Psoas muscle (tissue), 8 donors: ENCODE results near the gene PAX2. TPM values are rescaled to one million over a fixed set of nuclear protein-coding genes. Genes with fewer than 3 reads are reported as not detected.

ENCODE experiments used
- ATAC-seq, 4 donors: fragments of 200-7000 bp; cut with Tn5 transposase; one replicate each; pipeline ENCODE4 v1.9.1; 2020; ENCODE audit warnings: moderate library complexity in 3 of 4, mild to moderate bottlenecking in 2 of 4
- DNase-seq, 2 donors: peaks; one replicate each; pipeline ENCODE4 v3.0.0-alpha.2; 2020
- H3K27ac ChIP-seq: fragments of 200-600 bp; one replicate; pipeline ENCODE4 v1.8.0; 2022
- H3K27me3 ChIP-seq, 3 donors: fragments of 200-600 bp in 1 of 3; one replicate each; pipeline versions ENCODE4 v1.6.1 to v1.8.0; 2013 to 2022; ENCODE audit warnings: low read length in 2 of 3, mild to moderate bottlenecking in 2 of 3, moderate library complexity in 1 of 3; ENCODE audit not compliant: insufficient read depth in 3 of 3
- H3K36me3 ChIP-seq, 2 donors: fragments of 200-600 bp in 1 of 2; one replicate each; pipeline versions ENCODE4 v1.6.1 to v1.8.0; 2013 to 2022; ENCODE audit warnings: low read depth in 1 of 2, mild to moderate bottlenecking in 1 of 2, moderate library complexity in 1 of 2; ENCODE audit not compliant: insufficient read depth in 1 of 2
- H3K4me1 ChIP-seq: fragments of 200-600 bp; one replicate; pipeline ENCODE4 v1.8.0; 2022
- H3K4me3 ChIP-seq: fragments of 200-600 bp; one replicate; pipeline ENCODE4 v1.8.0; 2022; ENCODE audit warnings: mild to moderate bottlenecking
- H3K9me3 ChIP-seq: fragments of 200-600 bp; one replicate; pipeline ENCODE4 v1.8.0; 2022
- WGBS, 3 donors: extraction: QIAGEN DNeasy Blood & Tissue Kit; methylation state at CpG; one replicate each; pipeline versions ENCODE4 v1.1.6 to v1.1.7; 2013; 5-methylcytosine and 5-hydroxymethylcytosine counted together
- intact Hi-C, 2 donors: fragments of 100-400 bp; cut with DNase I; formaldehyde crosslinking; loops; one replicate each; pipeline versions ENCODE4 v1.11.0 to v1.14.2; 2022
- polyA plus RNA-seq, 3 donors: library from polyadenylated mRNA; stranded (reverse); fragments of 200-250 nt; gene quantifications; one replicate each; pipeline ENCODE4 v1.2.3, GENCODE V29; 2013
- total RNA-seq, 4 donors: library from RNA; stranded (reverse); fragmentation: NEBNext Ultra II Directional in 2 of 4; extraction: Animal tissue kit (Norgen Biotek cat#: 25700) in 2 of 4; gene quantifications; one replicate each; pipeline versions ENCODE4 v1.2.1 to v1.2.4, GENCODE V29; 2021 to 2023
- TF ChIP-seq, protein P1 (sequence below): fragments of 200-600 bp; IDR thresholded peaks from one replicate; pipeline ENCODE4 v1.8.0; 2022; ENCODE audit warnings: antibody characterized with exemption
- donor health status: healthy with polysubstance abuse.
- donor health status: DM: no; HTN: no; CAD: no; lungs with moderate emphysema.
- donor health status: Bipolar disorder and iron deficiency.
- donor health status: healthy.
- donor health status: DM: yes; HTN: yes; CAD: no.
- donor health status: DM: no; HTN: no; CAD: no.
- donor health status: DM: no; HTN: no; CAD: no.
- donor health status: DM: yes; HTN: yes; CAD: no.

PAX2 gene
- total and polyA plus RNA-seq, 7 donors, result not detected

DNA sequence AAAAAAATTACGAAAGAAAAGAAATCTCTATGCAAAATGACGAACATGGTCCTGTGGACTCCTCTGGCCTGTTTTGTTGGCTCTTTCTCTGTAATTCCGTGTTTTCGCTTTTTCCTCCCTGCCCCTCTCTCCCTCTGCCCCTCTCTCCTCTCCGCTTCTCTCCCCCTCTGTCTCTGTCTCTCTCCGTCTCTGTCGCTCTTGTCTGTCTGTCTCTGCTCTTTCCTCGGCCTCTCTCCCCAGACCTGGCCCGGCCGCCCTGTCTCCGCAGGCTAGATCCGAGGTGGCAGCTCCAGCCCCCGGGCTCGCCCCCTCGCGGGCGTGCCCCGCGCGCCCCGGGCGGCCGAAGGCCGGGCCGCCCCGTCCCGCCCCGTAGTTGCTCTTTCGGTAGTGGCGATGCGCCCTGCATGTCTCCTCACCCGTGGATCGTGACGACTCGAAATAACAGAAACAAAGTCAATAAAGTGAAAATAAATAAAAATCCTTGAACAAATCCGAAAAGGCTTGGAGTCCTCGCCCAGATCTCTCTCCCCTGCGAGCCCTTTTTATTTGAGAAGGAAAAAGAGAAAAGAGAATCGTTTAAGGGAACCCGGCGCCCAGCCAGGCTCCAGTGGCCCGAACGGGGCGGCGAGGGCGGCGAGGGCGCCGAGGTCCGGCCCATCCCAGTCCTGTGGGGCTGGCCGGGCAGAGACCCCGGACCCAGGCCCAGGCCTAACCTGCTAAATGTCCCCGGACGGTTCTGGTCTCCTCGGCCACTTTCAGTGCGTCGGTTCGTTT is 83.9 kb downstream of the PAX2 start:
- Histone ChIP-seq H3K36me3 (no peaks in the 10 kb centered on the region), H3K4me1 (peaks cover 18% of the 10 kb centered on the region), H3K27ac (no peak overlapping the region), H3K9me3 (no peaks in the 10 kb centered on the region), H3K27me3 (peaks cover 0 to 94% (median 39%) of the 10 kb centered on the region in 3 donors), H3K4me3 (peak overlapping the region; percentile 58)
- peak in 2 of 4 donors; percentile 18 to 26 for ATAC-seq
- TF ChIP-seq, protein P1, sequence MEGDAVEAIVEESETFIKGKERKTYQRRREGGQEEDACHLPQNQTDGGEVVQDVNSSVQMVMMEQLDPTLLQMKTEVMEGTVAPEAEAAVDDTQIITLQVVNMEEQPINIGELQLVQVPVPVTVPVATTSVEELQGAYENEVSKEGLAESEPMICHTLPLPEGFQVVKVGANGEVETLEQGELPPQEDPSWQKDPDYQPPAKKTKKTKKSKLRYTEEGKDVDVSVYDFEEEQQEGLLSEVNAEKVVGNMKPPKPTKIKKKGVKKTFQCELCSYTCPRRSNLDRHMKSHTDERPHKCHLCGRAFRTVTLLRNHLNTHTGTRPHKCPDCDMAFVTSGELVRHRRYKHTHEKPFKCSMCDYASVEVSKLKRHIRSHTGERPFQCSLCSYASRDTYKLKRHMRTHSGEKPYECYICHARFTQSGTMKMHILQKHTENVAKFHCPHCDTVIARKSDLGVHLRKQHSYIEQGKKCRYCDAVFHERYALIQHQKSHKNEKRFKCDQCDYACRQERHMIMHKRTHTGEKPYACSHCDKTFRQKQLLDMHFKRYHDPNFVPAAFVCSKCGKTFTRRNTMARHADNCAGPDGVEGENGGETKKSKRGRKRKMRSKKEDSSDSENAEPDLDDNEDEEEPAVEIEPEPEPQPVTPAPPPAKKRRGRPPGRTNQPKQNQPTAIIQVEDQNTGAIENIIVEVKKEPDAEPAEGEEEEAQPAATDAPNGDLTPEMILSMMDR, result no peak
- no peak for DNase-seq
- 4 to 6% (median 5%) methylated on average over 58 of the region's 58 CpGs for WGBS, 3 donors
- intact Hi-C loops, result no loop called here

DNA sequence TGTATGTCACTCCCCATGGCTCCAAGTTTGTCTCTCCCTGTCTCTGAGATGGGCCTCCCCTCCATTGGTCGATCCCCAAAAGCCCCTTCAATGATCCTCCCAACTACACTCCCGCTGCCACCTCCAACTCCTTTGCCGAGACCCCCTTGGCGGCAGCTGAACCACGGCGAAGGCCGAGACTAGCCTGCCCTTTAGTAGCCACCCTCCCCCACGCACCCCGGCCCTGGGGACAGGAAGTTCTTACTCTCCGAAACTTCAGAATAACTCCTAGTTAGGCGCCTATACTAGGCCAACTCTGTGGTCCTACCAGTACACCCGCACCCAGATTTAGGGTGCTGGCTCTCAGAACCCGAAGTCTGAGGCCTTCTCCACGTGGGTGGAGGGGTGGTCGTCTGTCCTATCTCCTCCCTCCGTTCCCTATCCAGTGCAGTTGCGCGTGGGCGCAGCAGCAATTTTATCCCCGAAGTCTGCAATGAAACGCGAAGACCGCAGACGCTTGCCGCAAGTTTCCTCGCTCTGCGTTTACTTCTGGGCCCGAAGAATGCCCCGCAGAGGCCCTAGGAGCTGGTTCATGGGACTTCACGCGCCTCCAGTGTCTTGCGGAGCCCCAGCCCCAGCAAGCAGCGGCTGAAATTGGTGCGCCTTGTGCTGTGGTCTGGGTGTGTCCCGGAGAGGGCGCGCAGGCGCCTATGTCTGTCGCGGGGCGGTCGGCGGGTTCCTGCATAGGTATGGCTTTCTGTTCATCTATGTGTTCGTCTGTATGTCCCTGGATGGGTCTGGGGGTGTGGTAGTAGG is 84.7 kb downstream of the PAX2 start:
- TF ChIP-seq, protein P1, result no peak
- 15 to 27% (median 19%) methylated on average over 44 of the region's 44 CpGs for WGBS, 3 donors
- Histone ChIP-seq H3K4me3 (no peak overlapping the region), H3K9me3 (no peaks in the 10 kb centered on the region), H3K27me3 (peaks cover 0 to 94% (median 38%) of the 10 kb centered on the region in 3 donors), H3K4me1 (peaks cover 18% of the 10 kb centered on the region), H3K27ac (no peak overlapping the region), H3K36me3 (no peaks in the 10 kb centered on the region)
- intact Hi-C loops, result no loop called here
- ATAC-seq (no peak), DNase-seq (no peak)

- DNase-seq (no peak), ATAC-seq (no peak)
- Histone ChIP-seq H3K9me3 (no peaks in the 10 kb centered on the region), H3K4me3 (no peak overlapping the region), H3K4me1 (peaks cover 18% of the 10 kb centered on the region), H3K27ac (no peak overlapping the region), H3K27me3 (peaks cover 0 to 92% (median 34%) of the 10 kb centered on the region in 3 donors), H3K36me3 (no peaks in the 10 kb centered on the region)
- WGBS, 3 donors, result 20 to 22% (median 22%) methylated on average over 1 of the region's 1 CpG
- TF ChIP-seq, protein P1, result no peak
- intact Hi-C loops, result no loop called here
Observed at GRCh38 chr10:100830728-100831111, 85.3 kb downstream of the PAX2 start.

- DNase-seq, result no peak
- TF ChIP-seq, protein P1, result no peak
- peaks cover 15% of the 10 kb centered on the region for H3K4me1 ChIP-seq
- H3K36me3 ChIP-seq, result no peaks in the 10 kb centered on the region
- H3K27me3 ChIP-seq, result peaks cover 0 to 90% (median 29%) of the 10 kb centered on the region in 3 donors
- intact Hi-C loops, result no loop called here
- no peak overlapping the region for H3K4me3 ChIP-seq
- no peaks in the 10 kb centered on the region for H3K9me3 ChIP-seq
- WGBS, 3 donors, result 90 to 91% (median 91%) methylated on average over 1 of the region's 1 CpG
- no peak for ATAC-seq
- H3K27ac ChIP-seq, result no peak overlapping the region
Observed at GRCh38 chr10:100831742-100832141, 86.4 kb downstream of the PAX2 start.
